ENCODE data around the gene GRB14. TPM values are rescaled to one million over a fixed set of nuclear protein-coding genes. Genes with fewer than 3 reads are reported as not detected.

Gene GRB14
- total RNA-seq, 2 experiments from 2014 or later = not detected

DNA sequence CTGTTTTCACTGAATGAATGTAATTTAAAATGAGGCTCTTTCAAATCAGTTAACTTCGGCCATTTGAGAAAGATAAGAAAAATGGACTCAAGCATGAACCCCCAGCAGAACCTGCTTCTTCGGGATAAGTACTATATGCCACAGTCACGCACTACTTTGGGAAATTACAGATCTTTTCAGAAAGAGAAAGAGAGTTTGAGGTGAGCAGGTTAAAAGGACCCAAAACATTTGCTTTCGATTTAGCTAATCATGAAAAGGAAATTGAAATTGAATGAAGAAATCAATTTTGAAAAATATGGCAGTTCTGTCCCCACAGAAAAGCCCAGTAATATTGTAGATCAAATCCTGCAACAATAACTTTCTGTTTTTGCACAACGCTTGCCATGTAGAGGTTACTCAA, 156.9 kb downstream of the GRB14 start:
- no peak overlapping the region for H3K4me3 ChIP-seq (ENCODE audit: low read depth, low read length, poor library complexity, severe bottlenecking)
- H3K79me2 ChIP-seq (ENCODE audit: insufficient read depth, low read depth, low read length) = no peaks in the 10 kb centered on the region
- no peaks in the 10 kb centered on the region for H3K9me3 ChIP-seq (ENCODE audit: low read length)
- H3K9me2 ChIP-seq (ENCODE audit: insufficient read depth, low read length) = no peaks in the 10 kb centered on the region
- no peak overlapping the region for H2AFZ ChIP-seq (ENCODE audit: low read length)
- no peaks in the 10 kb centered on the region for H4K20me1 ChIP-seq (ENCODE audit: insufficient read depth, low read length)
- POLR2A ChIA-PET = no interaction called here
- no peak overlapping the region for H3K27ac ChIP-seq (ENCODE audit: low read depth, low read length, poor library complexity, severe bottlenecking)
- intact Hi-C loops (cut with micrococcal nuclease; ENCODE audit: unreplicated experiment) = no loop called here
- H3K4me1 ChIP-seq (ENCODE audit: insufficient read depth, low read length, poor library complexity, severe bottlenecking) = no peaks in the 10 kb centered on the region
- H3K36me3 ChIP-seq (ENCODE audit: insufficient read depth, low read length) = no peaks in the 10 kb centered on the region
- TF ChIP-seq CTCF (conservative IDR thresholded peaks at IDR 0.05; ENCODE audit: low read length) (no peak), EZH2phosphoT487 (IDR thresholded peaks at IDR 0.05; ENCODE audit: borderline replicate concordance, low read depth, low read length) (no peak)
- no peak for DNase-seq (ENCODE audit: low spot score)
- no peak overlapping the region for H3K4me2 ChIP-seq (ENCODE audit: low read length)
- no TSS peak for BruUV-seq (replicated peaks)
- CTCF ChIA-PET (ENCODE audit: unreplicated experiment) = no interaction called here

DNA sequence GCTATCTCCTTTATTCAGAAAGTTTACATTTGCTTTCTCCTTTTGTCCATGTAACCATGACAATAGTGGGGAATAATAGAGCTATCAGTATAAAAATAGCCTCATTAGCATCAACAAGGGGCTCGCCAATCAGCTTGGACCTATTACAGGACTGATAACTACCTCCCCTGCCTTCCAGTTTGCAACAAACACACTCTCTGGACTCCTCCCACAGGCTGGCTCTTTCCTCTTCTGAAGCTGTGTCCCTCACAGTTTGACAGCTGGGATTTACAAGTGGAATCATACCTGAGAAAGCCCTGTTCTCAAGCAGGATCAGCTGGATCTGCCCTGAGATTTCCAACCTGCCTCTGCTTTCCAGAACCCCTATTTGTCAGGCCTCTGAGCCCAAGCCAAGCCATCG, 162.5 kb downstream of the GRB14 start:
- H3K4me2 ChIP-seq (ENCODE audit: low read length) = no peak overlapping the region
- no peaks in the 10 kb centered on the region for H3K79me2 ChIP-seq (ENCODE audit: insufficient read depth, low read depth, low read length)
- TF ChIP-seq CTCF (conservative IDR thresholded peaks at IDR 0.05; ENCODE audit: low read length) = no peak
- no peak for TF ChIP-seq EZH2phosphoT487 (IDR thresholded peaks at IDR 0.05; ENCODE audit: borderline replicate concordance, low read depth, low read length)
- H3K36me3 ChIP-seq (ENCODE audit: insufficient read depth, low read length) = no peaks in the 10 kb centered on the region
- H3K9me2 ChIP-seq (ENCODE audit: insufficient read depth, low read length) = no peaks in the 10 kb centered on the region
- no peak overlapping the region for H3K27ac ChIP-seq (ENCODE audit: low read depth, low read length, poor library complexity, severe bottlenecking)
- no peak overlapping the region for H2AFZ ChIP-seq (ENCODE audit: low read length)
- no peaks in the 10 kb centered on the region for H3K4me1 ChIP-seq (ENCODE audit: insufficient read depth, low read length, poor library complexity, severe bottlenecking)
- H4K20me1 ChIP-seq (ENCODE audit: insufficient read depth, low read length) = no peaks in the 10 kb centered on the region
- no TSS peak for BruUV-seq (replicated peaks)
- intact Hi-C loops (cut with micrococcal nuclease; ENCODE audit: unreplicated experiment) = no loop called here
- no peaks in the 10 kb centered on the region for H3K9me3 ChIP-seq (ENCODE audit: low read length)
- POLR2A ChIA-PET = no interaction called here
- CTCF ChIA-PET (ENCODE audit: unreplicated experiment) = no interaction called here
- no peak overlapping the region for H3K4me3 ChIP-seq (ENCODE audit: low read depth, low read length, poor library complexity, severe bottlenecking)
- no peak for DNase-seq (ENCODE audit: low spot score)

GRCh38 chr2:164457271-164457670, 164.0 kb downstream of the GRB14 start:
- TF ChIP-seq EZH2phosphoT487 (IDR thresholded peaks at IDR 0.05; ENCODE audit: borderline replicate concordance, low read depth, low read length) = no peak
- TF ChIP-seq CTCF (conservative IDR thresholded peaks at IDR 0.05; ENCODE audit: low read length) = no peak
- Histone ChIP-seq H3K4me1 (ENCODE audit: insufficient read depth, low read length, poor library complexity, severe bottlenecking) (no peaks in the 10 kb centered on the region), H3K79me2 (ENCODE audit: insufficient read depth, low read depth, low read length) (no peaks in the 10 kb centered on the region), H4K20me1 (ENCODE audit: insufficient read depth, low read length) (no peaks in the 10 kb centered on the region), H2AFZ (ENCODE audit: low read length) (no peak overlapping the region), H3K36me3 (ENCODE audit: insufficient read depth, low read length) (no peaks in the 10 kb centered on the region), H3K4me2 (ENCODE audit: low read length) (no peak overlapping the region), H3K9me2 (ENCODE audit: insufficient read depth, low read length) (no peaks in the 10 kb centered on the region), H3K4me3 (ENCODE audit: low read depth, low read length, poor library complexity, severe bottlenecking) (no peak overlapping the region), H3K27ac (ENCODE audit: low read depth, low read length, poor library complexity, severe bottlenecking) (no peak overlapping the region), H3K9me3 (ENCODE audit: low read length) (no peaks in the 10 kb centered on the region)
- no TSS peak for BruUV-seq (replicated peaks)
- CTCF ChIA-PET (ENCODE audit: unreplicated experiment) = no interaction called here
- intact Hi-C loops (cut with micrococcal nuclease; ENCODE audit: unreplicated experiment) = no loop called here
- POLR2A ChIA-PET = interaction anchor here (0.6 kb wide), 2 partner anchors 9 to 46 kb away, joined by 3 to 7 read pairs; no protein-coding TSS in a partner anchor
- no peak for DNase-seq (ENCODE audit: low spot score)
